Esophagus muscularis mucosa (tissue), 2 donors: Measurements from ENCODE around the gene SUN5.

Source experiments
- EP300 ChIP-seq: sonication (generic); formaldehyde crosslinking; IDR thresholded peaks from one replicate; pipeline ENCODE4 v1.6.1; 2017; ENCODE audit warnings: antibody characterized with exemption
- POLR2A ChIP-seq: fragments of 450-650 bp; IDR thresholded peaks from one replicate; pipeline ENCODE4 v1.6.1; 2017; ENCODE audit warnings: antibody characterized with exemption, moderate library complexity, mild to moderate bottlenecking, low read depth

- no peak for TF ChIP-seq EP300
- no peak for TF ChIP-seq POLR2A
Measured at GRCh38 chr20:32934580-32934979, 69.7 kb downstream of the SUN5 start.
